Heart left ventricle (tissue), 16 donors: Measurements from ENCODE around the gene PGS1. TPM values are rescaled to one million over a fixed set of nuclear protein-coding genes. Genes with fewer than 3 reads are reported as not detected.

Experiments used
- ATAC-seq, 4 donors: fragments of 200-7000 bp; cut with Tn5 transposase; one replicate each; pipeline ENCODE4 v1.9.1; 2020 to 2022; ENCODE audit warnings: moderate library complexity in 4 of 4, mild to moderate bottlenecking in 3 of 4, moderate number of reproducible peaks in 1 of 4
- DNase-seq, 5 donors: peaks; one replicate each; pipeline ENCODE4 v3.0.0-alpha.2; 2020
- H3K27ac ChIP-seq, 12 donors: fragments of 200-600 bp; sonication (generic) in 4 of 12; one replicate each; pipeline versions ENCODE4 v1.5.0 to v1.8.0; 2016 to 2022; ENCODE audit warnings: mild to moderate bottlenecking in 2 of 12
- H3K27me3 ChIP-seq, 9 donors: fragments of 200-600 bp; sonication (generic) in 2 of 9; one replicate each; pipeline versions ENCODE4 v1.5.1 to v1.8.0; 2016 to 2022; ENCODE audit warnings: mild to moderate bottlenecking in 3 of 9
- H3K36me3 ChIP-seq, 9 donors: fragments of 200-600 bp; sonication (generic) in 2 of 9; one replicate each; pipeline versions ENCODE4 v1.5.0 to v1.8.0; 2018 to 2022; ENCODE audit warnings: mild to moderate bottlenecking in 2 of 9
- H3K4me1 ChIP-seq, 12 donors: fragments of 200-600 bp; sonication (generic) in 4 of 12; one replicate each; pipeline versions ENCODE4 v1.5.0 to v1.8.0; 2016 to 2022; ENCODE audit warnings: mild to moderate bottlenecking in 3 of 12
- H3K4me3 ChIP-seq, 12 donors: fragments of 200-600 bp; sonication (generic) in 4 of 12; one replicate each; pipeline versions ENCODE4 v1.5.0 to v1.8.0; 2017 to 2022; ENCODE audit warnings: mild to moderate bottlenecking in 9 of 12, moderate library complexity in 4 of 12
- H3K9me3 ChIP-seq, 12 donors: fragments of 200-600 bp; sonication (generic) in 4 of 12; one replicate each; pipeline versions ENCODE4 v1.5.0 to v1.8.0; 2016 to 2022; ENCODE audit warnings: mild to moderate bottlenecking in 1 of 12
- CTCF ChIP-seq, 12 donors: fragments of 200-600 bp; sonication (generic) in 4 of 12; IDR thresholded peaks; one replicate each; pipeline versions ENCODE4 v1.5.0 to v1.8.0; 2018 to 2022; ENCODE audit warnings: antibody characterized with exemption in 12 of 12, mild to moderate bottlenecking in 5 of 12
- POLR2A ChIP-seq, 2 donors: fragments of 450-650 bp; IDR thresholded peaks; one replicate each; pipeline ENCODE4 v1.6.1; 2017; ENCODE audit warnings: antibody characterized with exemption in 2 of 2, mild to moderate bottlenecking in 2 of 2, moderate library complexity in 2 of 2
- WGBS, 4 donors: extraction: QIAGEN DNeasy Blood & Tissue Kit in 2 of 4; methylation state at CpG; one replicate each; pipeline versions ENCODE4 v1.1.5 to v1.1.7; 2013 to 2018; 5-methylcytosine and 5-hydroxymethylcytosine counted together
- intact Hi-C, 10 donors: fragments of 100-400 bp; cut with DNase I; formaldehyde crosslinking; loops; one replicate each; pipeline versions ENCODE4 v1.11.1 to v1.14.2; 2022
- polyA plus RNA-seq, 2 donors: library from polyadenylated mRNA; stranded (reverse); fragments of 200-250 nt; gene quantifications; one replicate each; pipeline ENCODE4 v1.2.3, GENCODE V29; 2013
- total RNA-seq, 9 donors: library from RNA; depleted of rRNA in 2 of 9; stranded (reverse); fragments of >200 nt in 2 of 9; fragmentation: NEBNext Ultra II Directional in 3 of 9; extraction: Animal tissue kit (Norgen Biotek cat#: 25700) in 3 of 9; gene quantifications; one replicate each; pipeline versions ENCODE4 v1.1.0 to v1.2.4, GENCODE V29; 2016 to 2023
- donor health status: ischemic (EF 13 %, LVEDD 7.1; RV severe dilation, severe dysfunction).
- donor health status: healthy with polysubstance abuse.
- donor health status: DM: no; HTN: yes; CAD: no.
- donor health status: DM: no; HTN: no; CAD: no.
- donor health status: ischemic (EF 25% LVEDD 6.9; RV normal size, moderate dysfunction).
- donor health status: ischemic (EF 25% LVEDD 5.7; RV mildly dilated, moderate dysfunction).
- donor health status: healthy.
- donor health status: DM: yes; HTN: yes; CAD: no.
- donor health status: ischemic (EF 35%, LVEDD 5.7; RV mildly dilated, moderate dysfunction).
- donor health status: nonischemic (EF 11% LVEDD 7.7; RV severe dilation, severe dysfunction).
- donor health status: DM: yes; HTN: yes; CAD: no.
- donor health status: PGD.
- donor health status: ischemic (EF 29% LVEDD 5.4; RV normal size, mild dysfunction).
- donor health status: nonischemic (EF 23%, LVEDD 6.1; RV moderate dilation, normal function).

The PGS1 gene
- total and polyA plus RNA-seq, 11 donors = 11.9 to 32.8 (median 17.3) TPM

- intact Hi-C loops = loop anchor here in 3 of 10 donors (5.0 kb wide), 1 partner anchor 36 kb away; no protein-coding TSS in a partner anchor
- peak overlapping the region in 6 of 12 donors; percentile 24 to 98 (median 80) for H3K27ac ChIP-seq
- ATAC-seq (no peak), DNase-seq (no peak)
- H3K27me3 ChIP-seq = no peaks in the 10 kb centered on the region
- WGBS, 4 donors = 76 to 78% (median 77%) methylated on average over 12 of the region's 12 CpGs
- H3K9me3 ChIP-seq = no peaks in the 10 kb centered on the region
- TF ChIP-seq POLR2A (IDR thresholded peaks at IDR 0.05) = no peak
- TF ChIP-seq CTCF (IDR thresholded peaks at IDR 0.05) = no peak
- peaks cover 0 to 51% (median 30%) of the 10 kb centered on the region in 9 donors for H3K36me3 ChIP-seq
- peaks cover 7 to 90% (median 63%) of the 10 kb centered on the region in 12 donors for H3K4me1 ChIP-seq
- no peak overlapping the region for H3K4me3 ChIP-seq
Measured at GRCh38 chr17:78418326-78419026, 40.0 kb downstream of the PGS1 start.

GRCh38 chr17:78419970-78420815, 41.7 kb downstream of the PGS1 start:
- intact Hi-C loops = loop anchor here (2.0 to 10.0 kb wide), 12 partner anchors 38 to 308 kb away; partner anchors contain the start of gene SOCS3 (in 6 of the 10)
- peak in 3 of 4 donors; percentile 31 to 47 (median 35) for ATAC-seq
- TF ChIP-seq CTCF (IDR thresholded peaks at IDR 0.05) = no peak
- TF ChIP-seq POLR2A (IDR thresholded peaks at IDR 0.05) = no peak
- 44 to 64% (median 55%) methylated on average over 12 to 22 of the region's 22 CpGs for WGBS, 4 donors
- H3K4me1 ChIP-seq = peaks cover 0 to 72% (median 49%) of the 10 kb centered on the region in 12 donors
- no peaks in the 10 kb centered on the region for H3K27me3 ChIP-seq
- peak in 2 of 5 donors; percentile 55 to 69 for DNase-seq
- no peaks in the 10 kb centered on the region for H3K9me3 ChIP-seq
- no peak overlapping the region for H3K4me3 ChIP-seq
- peak overlapping the region; percentile 5 to 98 (median 58) for H3K27ac ChIP-seq
- peaks cover 0 to 61% (median 44%) of the 10 kb centered on the region in 9 donors for H3K36me3 ChIP-seq

GRCh38 chr17:78421084-78421533, 42.7 kb downstream of the PGS1 start:
- intact Hi-C loops = loop anchor here (1.0 to 10.0 kb wide), 13 partner anchors 39 to 309 kb away; partner anchors contain the start of gene SOCS3 (in 8 of the 10)
- no peak overlapping the region for H3K4me3 ChIP-seq
- TF ChIP-seq POLR2A (IDR thresholded peaks at IDR 0.05) = no peak
- TF ChIP-seq CTCF (IDR thresholded peaks at IDR 0.05) = no peak
- H3K9me3 ChIP-seq = no peaks in the 10 kb centered on the region
- H3K36me3 ChIP-seq = peaks cover 0 to 70% (median 48%) of the 10 kb centered on the region in 9 donors
- peaks cover 0 to 63% (median 41%) of the 10 kb centered on the region in 12 donors for H3K4me1 ChIP-seq
- no peaks in the 10 kb centered on the region for H3K27me3 ChIP-seq
- no peak for DNase-seq
- ATAC-seq = no peak
- 75 to 93% (median 88%) methylated on average over 6 of the region's 6 CpGs for WGBS, 4 donors
- H3K27ac ChIP-seq = peak overlapping the region in 4 of 12 donors; percentile 27 to 98 (median 40)
